Trophoblast cell (in vitro differentiated cells and primary cell): ENCODE results near the gene TTC23L.

Experiments
- DNase-seq, 2 donors: peaks; one replicate each; pipeline ENCODE4 v3.0.0-alpha.2; 2016
- H2AFZ ChIP-seq: 2 replicates; pipeline ENCODE4 v1.6.1; 2013; ENCODE audit warnings: low read length, moderate library complexity, mild to moderate bottlenecking; ENCODE audit not compliant: insufficient read depth, poor library complexity
- H2AK5ac ChIP-seq: 2 replicates; pipeline ENCODE4 v1.6.1; 2013; ENCODE audit warnings: mild to moderate bottlenecking, low read length
- H2BK120ac ChIP-seq: 2 replicates; pipeline ENCODE4 v1.6.1; 2013; ENCODE audit warnings: low read length, mild to moderate bottlenecking, moderate library complexity; ENCODE audit not compliant: insufficient read depth, poor library complexity
- H2BK12ac ChIP-seq: 2 replicates; pipeline ENCODE4 v1.6.1; 2013; ENCODE audit warnings: mild to moderate bottlenecking, low read length, moderate library complexity
- H2BK5ac ChIP-seq: 2 replicates; pipeline ENCODE4 v1.6.1; 2013; ENCODE audit warnings: low read length, low read depth, moderate library complexity, mild to moderate bottlenecking; ENCODE audit not compliant: poor library complexity
- H3K14ac ChIP-seq: 2 replicates; pipeline ENCODE4 v1.6.1; 2013; ENCODE audit warnings: mild to moderate bottlenecking, low read length
- H3K18ac ChIP-seq: 2 replicates; pipeline ENCODE4 v1.6.1; 2013; ENCODE audit warnings: mild to moderate bottlenecking, low read length
- H3K23ac ChIP-seq: 2 replicates; pipeline ENCODE4 v1.6.1; 2013; ENCODE audit warnings: low read length
- H3K27ac ChIP-seq: 2 replicates; pipeline ENCODE4 v1.5.1; 2013; ENCODE audit warnings: low read depth, mild to moderate bottlenecking, inconsistent platforms, low read length, moderate library complexity
- H3K27me3 ChIP-seq: 2 replicates; pipeline ENCODE4 v1.6.1; 2013; ENCODE audit warnings: inconsistent platforms, mild to moderate bottlenecking, low read length, moderate library complexity; ENCODE audit not compliant: insufficient read depth
- H3K36me3 ChIP-seq, 2 experiments: 1 replicate in 1 of 2; 2 replicates in 1 of 2; pipeline ENCODE4 v1.6.1; 2013; ENCODE audit warnings: low read length in 2 of 2, mild to moderate bottlenecking in 2 of 2, moderate library complexity in 1 of 2; ENCODE audit not compliant: insufficient read depth in 2 of 2, control insufficient read depth in 1 of 2
- H3K4ac ChIP-seq: 2 replicates; pipeline ENCODE4 v1.6.1; 2013; ENCODE audit warnings: low read depth, mild to moderate bottlenecking, low read length, moderate library complexity
- H3K4me1 ChIP-seq, 2 experiments: 1 replicate in 1 of 2; 2 replicates in 1 of 2; pipeline ENCODE4 v1.6.1; 2013; ENCODE audit warnings: low read length in 2 of 2, mild to moderate bottlenecking in 2 of 2, moderate library complexity in 1 of 2; ENCODE audit not compliant: insufficient read depth in 2 of 2, control insufficient read depth in 1 of 2
- H3K4me2 ChIP-seq: 2 replicates; pipeline ENCODE4 v1.6.1; 2013; ENCODE audit warnings: inconsistent platforms, mild to moderate bottlenecking, low read length, moderate library complexity
- H3K4me3 ChIP-seq: 2 replicates; pipeline ENCODE4 v1.5.1; 2013; ENCODE audit warnings: mild to moderate bottlenecking, low read depth, low read length, inconsistent platforms
- H3K79me1 ChIP-seq: one replicate; pipeline ENCODE4 v1.6.1; 2013; ENCODE audit warnings: low read length
- H3K79me2 ChIP-seq: 2 replicates; pipeline ENCODE4 v1.6.1; 2013; ENCODE audit warnings: low read length, mild to moderate bottlenecking; ENCODE audit not compliant: control insufficient read depth, insufficient read depth, poor library complexity
- H3K9ac ChIP-seq: 2 replicates; pipeline ENCODE4 v1.6.1; 2013; ENCODE audit warnings: mild to moderate bottlenecking, low read length
- H3K9me3 ChIP-seq: 2 replicates; pipeline ENCODE4 v1.6.1; 2013; ENCODE audit warnings: low read depth, mild to moderate bottlenecking, control low read depth, inconsistent platforms, low read length; ENCODE audit not compliant: insufficient read depth
- H4K12ac ChIP-seq: 2 replicates; pipeline ENCODE4 v1.6.1; 2013; ENCODE audit warnings: low read depth, mild to moderate bottlenecking, low read length, moderate library complexity
- H4K8ac ChIP-seq: 2 replicates; pipeline ENCODE4 v1.6.1; 2013; ENCODE audit warnings: low read depth, mild to moderate bottlenecking, low read length, moderate library complexity
- H4K91ac ChIP-seq: one replicate; pipeline ENCODE4 v1.6.1; 2013; ENCODE audit warnings: low read depth, mild to moderate bottlenecking, low read length, moderate library complexity
- WGBS: extraction: QIAGEN DNeasy Blood & Tissue Kit; methylation state at CpG from one replicate; pipeline ENCODE4 v1.1.7; 2013; ENCODE audit warnings: missing lambda C conversion rate; ENCODE audit not compliant: insufficient read length, insufficient coverage; ENCODE audit errors: extremely low coverage; 5-methylcytosine and 5-hydroxymethylcytosine counted together

Gene TTC23L

DNA sequence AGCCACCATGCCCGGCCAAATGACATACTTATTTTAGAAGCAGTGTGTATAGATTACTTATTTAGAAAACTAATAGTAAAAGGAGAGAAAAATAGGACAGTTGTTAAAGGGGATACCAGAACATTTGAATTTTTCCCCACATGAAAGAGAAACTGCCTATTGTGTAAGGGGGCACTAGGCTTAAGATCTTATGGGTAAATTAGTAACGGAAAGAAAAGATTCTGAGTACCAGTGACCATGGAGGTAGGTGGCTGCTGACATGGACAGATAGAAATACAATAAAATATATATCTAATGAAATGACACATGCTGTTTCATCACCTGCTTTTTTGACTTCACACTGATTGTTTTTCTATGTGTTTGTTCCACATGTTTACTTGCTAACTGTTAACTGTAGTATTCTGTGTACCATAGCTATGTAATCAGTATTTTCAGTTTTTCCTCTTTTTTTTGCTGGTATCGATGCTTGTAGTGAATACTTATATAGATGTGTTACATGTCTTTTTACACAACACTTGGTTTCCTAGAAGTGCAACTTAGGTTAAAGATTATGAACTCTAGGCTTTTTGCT is 87.4 kb downstream of the TTC23L start:
- H3K27me3 ChIP-seq, result no peaks in the 10 kb centered on the region
- no CpG with 5 or more reads among the region's 3 CpGs for WGBS
- peaks cover 5% of the 10 kb centered on the region for H3K79me1 ChIP-seq

DNA sequence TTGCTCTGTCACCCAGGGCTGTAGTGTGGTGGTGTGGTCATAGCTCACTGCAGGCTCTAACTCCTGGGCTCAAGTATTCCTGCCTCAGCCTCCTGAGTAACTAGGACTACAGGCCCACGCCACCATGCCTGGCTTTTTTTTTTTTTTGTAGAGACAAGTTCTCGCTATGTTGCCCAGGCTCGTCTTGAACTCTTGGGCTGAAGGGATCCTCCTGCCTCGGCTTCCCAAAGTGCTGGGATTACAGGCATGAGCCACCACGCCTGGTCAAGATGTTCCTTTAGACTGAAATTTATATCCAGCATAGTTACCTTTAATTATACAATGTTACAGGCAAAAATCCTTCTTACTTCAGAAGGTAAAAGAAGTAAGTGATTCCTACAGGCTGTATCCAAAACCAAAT is 88.8 kb downstream of the TTC23L start:
- no peak overlapping the region for H3K4ac ChIP-seq
- peaks cover 5% of the 10 kb centered on the region for H3K79me1 ChIP-seq
- peaks cover 8 to 15% of the 10 kb centered on the region in 2 experiments for H3K36me3 ChIP-seq
- H2BK120ac ChIP-seq, result no peak overlapping the region
- H3K9ac ChIP-seq, result no peak overlapping the region
- H3K4me3 ChIP-seq, result no peak overlapping the region
- H3K27ac ChIP-seq, result no peak overlapping the region
- H4K91ac ChIP-seq, result no peak overlapping the region
- H4K12ac ChIP-seq, result no peak overlapping the region
- peaks cover 7 to 9% of the 10 kb centered on the region in 2 experiments for H3K4me1 ChIP-seq
- peaks cover 10% of the 10 kb centered on the region for H3K79me2 ChIP-seq
- no peak overlapping the region for H3K23ac ChIP-seq
- no CpG with 5 or more reads among the region's 5 CpGs for WGBS
- no peak overlapping the region for H2BK5ac ChIP-seq
- H3K27me3 ChIP-seq, result no peaks in the 10 kb centered on the region
- H2AFZ ChIP-seq, result no peak overlapping the region
- no peak for DNase-seq
- H3K18ac ChIP-seq, result no peak overlapping the region
- no peaks in the 10 kb centered on the region for H3K9me3 ChIP-seq
- H4K8ac ChIP-seq, result no peak overlapping the region
- H2AK5ac ChIP-seq, result no peak overlapping the region
- no peak overlapping the region for H3K14ac ChIP-seq
- no peak overlapping the region for H3K4me2 ChIP-seq
- no peak overlapping the region for H2BK12ac ChIP-seq

More for the DNA sequence above, 87.4 kb downstream of the TTC23L start:
- H3K79me2 ChIP-seq, result peaks cover 5% of the 10 kb centered on the region
- H4K12ac ChIP-seq, result no peak overlapping the region
- H3K4me1 ChIP-seq, result peaks cover 7% of the 10 kb centered on the region in 2 experiments
- no peak overlapping the region for H4K8ac ChIP-seq
- no peaks in the 10 kb centered on the region for H3K9me3 ChIP-seq
- H3K4me2 ChIP-seq, result no peak overlapping the region
- H2AFZ ChIP-seq, result no peak overlapping the region
- H3K9ac ChIP-seq, result no peak overlapping the region
- H3K4ac ChIP-seq, result no peak overlapping the region
- H4K91ac ChIP-seq, result no peak overlapping the region
- H2BK5ac ChIP-seq, result no peak overlapping the region
- no peak overlapping the region for H3K4me3 ChIP-seq
- no peak overlapping the region for H3K23ac ChIP-seq
- no peak overlapping the region for H3K14ac ChIP-seq
- H2AK5ac ChIP-seq, result no peak overlapping the region
- no peak overlapping the region for H2BK120ac ChIP-seq
- no peak overlapping the region for H3K27ac ChIP-seq
- H3K18ac ChIP-seq, result no peak overlapping the region
- peaks cover 11 to 14% of the 10 kb centered on the region in 2 experiments for H3K36me3 ChIP-seq
- H2BK12ac ChIP-seq, result no peak overlapping the region
- DNase-seq, result no peak

DNA sequence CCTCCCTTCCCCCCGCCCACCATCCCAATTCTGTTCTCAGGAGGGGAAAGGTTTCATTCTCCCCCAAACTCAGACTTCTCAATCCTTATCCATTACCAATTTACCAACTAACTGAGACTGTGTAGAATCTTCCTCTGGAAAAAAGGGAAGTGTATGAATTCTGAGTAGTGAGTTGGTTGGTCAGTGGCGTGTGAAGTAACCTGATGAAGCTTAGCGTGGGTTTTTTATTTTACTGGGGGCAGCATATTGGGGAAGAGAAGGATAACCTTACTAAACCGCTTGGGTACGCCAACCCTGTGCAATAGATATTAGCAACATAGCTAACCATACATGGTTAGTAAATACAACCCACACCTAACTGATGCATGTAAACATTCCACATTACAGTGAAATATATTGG is 89.3 kb downstream of the TTC23L start:
- no peak overlapping the region for H4K12ac ChIP-seq
- peaks cover 5% of the 10 kb centered on the region for H3K79me1 ChIP-seq
- H3K4me1 ChIP-seq, result peaks cover 6 to 8% of the 10 kb centered on the region in 2 experiments
- no peak overlapping the region for H3K4me2 ChIP-seq
- H3K18ac ChIP-seq, result no peak overlapping the region
- H3K9me3 ChIP-seq, result no peaks in the 10 kb centered on the region
- no peak overlapping the region for H4K8ac ChIP-seq
- H3K36me3 ChIP-seq, result peaks cover 6 to 15% of the 10 kb centered on the region in 2 experiments
- no peaks in the 10 kb centered on the region for H3K27me3 ChIP-seq
- H2AFZ ChIP-seq, result no peak overlapping the region
- H2BK120ac ChIP-seq, result no peak overlapping the region
- H2BK12ac ChIP-seq, result no peak overlapping the region
- no peak overlapping the region for H3K23ac ChIP-seq
- no CpG with 5 or more reads among the region's 5 CpGs for WGBS
- H3K4ac ChIP-seq, result no peak overlapping the region
- no peak overlapping the region for H3K9ac ChIP-seq
- peaks cover 10% of the 10 kb centered on the region for H3K79me2 ChIP-seq
- H4K91ac ChIP-seq, result no peak overlapping the region
- DNase-seq, result no peak
- H2AK5ac ChIP-seq, result no peak overlapping the region
- H3K14ac ChIP-seq, result no peak overlapping the region
- no peak overlapping the region for H2BK5ac ChIP-seq
- H3K27ac ChIP-seq, result no peak overlapping the region
- H3K4me3 ChIP-seq, result no peak overlapping the region

DNA sequence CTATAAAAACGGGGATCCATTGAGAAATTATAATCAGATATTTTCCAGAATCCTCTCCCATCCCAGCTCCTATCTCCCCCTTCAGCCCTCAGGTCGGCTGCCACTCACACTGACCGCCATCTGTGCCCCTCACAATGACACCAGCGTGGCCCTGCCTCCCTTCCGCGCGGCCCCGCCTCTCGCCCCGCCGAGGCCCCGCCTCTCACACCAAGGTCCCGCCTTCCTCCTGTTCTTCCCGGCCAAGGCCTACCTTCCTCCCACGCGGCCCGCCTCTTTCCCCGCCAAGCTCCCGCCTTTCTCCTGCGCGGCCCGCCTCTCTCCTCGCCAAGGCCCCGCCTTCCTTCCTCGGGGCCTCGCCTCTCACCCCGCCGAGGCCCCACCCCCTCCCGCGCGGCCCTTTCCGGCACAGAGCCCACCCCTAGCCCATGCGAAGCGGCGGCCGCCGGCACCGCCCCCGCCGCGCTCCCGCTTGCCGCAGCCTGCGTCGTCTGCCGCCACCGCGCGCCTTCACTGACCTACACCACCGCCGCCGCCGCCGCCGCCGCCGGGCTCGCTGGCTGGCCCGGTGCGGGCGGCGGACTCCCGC is 90.3 kb downstream of the TTC23L start, which contains the start of gene DNAJC21:
Gene DNAJC21 (plus strand): TSS at position 426 of the 586 bp plus-strand sequence. CDS start 261 bp downstream, outside the sequence.
- H3K4ac ChIP-seq, result peak within 1 kb of the TSS; percentile 92
- H3K18ac ChIP-seq, result peak within 1 kb of the TSS; percentile 99
- no peak within 1 kb of the TSS for H3K23ac ChIP-seq
- peak within 1 kb of the TSS; percentile 66 for H3K9ac ChIP-seq
- H2AFZ ChIP-seq, result peak within 1 kb of the TSS; percentile 95
- WGBS, result no CpG with 5 or more reads among the region's 63 CpGs
- H3K4me3 ChIP-seq, result peak within 1 kb of the TSS; percentile 84
- H2AK5ac ChIP-seq, result peak within 1 kb of the TSS; percentile 90
- H4K91ac ChIP-seq, result peak within 1 kb of the TSS; percentile 92
- H4K8ac ChIP-seq, result peak within 1 kb of the TSS; percentile 98
- H3K9me3 ChIP-seq, result no peaks in the 10 kb centered on the region
- H3K36me3 ChIP-seq, result peaks cover 3 to 16% of the 10 kb centered on the region in 2 experiments
- H3K27me3 ChIP-seq, result no peaks in the 10 kb centered on the region
- H3K79me2 ChIP-seq, result peaks cover 10% of the 10 kb centered on the region
- peak within 1 kb of the TSS; percentile 83 for H2BK12ac ChIP-seq
- H4K12ac ChIP-seq, result peak within 1 kb of the TSS; percentile 97
- peak within 1 kb of the TSS; percentile 98 for H2BK5ac ChIP-seq
- H3K14ac ChIP-seq, result peak within 1 kb of the TSS; percentile 98
- H2BK120ac ChIP-seq, result peak within 1 kb of the TSS; percentile 96
- H3K27ac ChIP-seq, result peak within 1 kb of the TSS; percentile 99
- DNase-seq, result peak; percentile 98
- peaks cover 3 to 5% of the 10 kb centered on the region in 2 experiments for H3K4me1 ChIP-seq
- peak within 1 kb of the TSS; percentile 80 for H3K4me2 ChIP-seq
- H3K79me1 ChIP-seq, result peaks cover 5% of the 10 kb centered on the region
